NOMO-1 treated with dmso at 0.1 percent for 144 hours (cell line): ENCODE results near the gene RASAL3.

Experiments
- DNase-seq: peaks from one replicate; lab custom pipeline; 2025; ENCODE audit not compliant: unreplicated experiment; lab: John Stamatoyannopoulos, UW

The RASAL3 gene

GRCh38 chr19:15436012-15436825 lies 28.1 kb downstream of the RASAL3 start:
- DNase-seq: no peak

- DNase-seq: no peak
Measured at GRCh38 chr19:15433519-15434069, 30.8 kb downstream of the RASAL3 start.

GRCh38 chr19:15432629-15433518 lies 31.5 kb downstream of the RASAL3 start:
- DNase-seq: peak; percentile 92

- no peak for DNase-seq
Measured at GRCh38 chr19:15432018-15432494, 32.3 kb downstream of the RASAL3 start.

- no peak for DNase-seq
Measured at GRCh38 chr19:15431396-15432017, 32.8 kb downstream of the RASAL3 start.

- DNase-seq: no peak
Measured at GRCh38 chr19:15430526-15431120, 33.7 kb downstream of the RASAL3 start.

GRCh38 chr19:15429825-15430467 lies 34.4 kb downstream of the RASAL3 start:
- DNase-seq: no peak

- DNase-seq: no peak
Measured at GRCh38 chr19:15428956-15429824, 35.2 kb downstream of the RASAL3 start.

- no peak for DNase-seq
Measured at GRCh38 chr19:15427991-15428471, 36.3 kb downstream of the RASAL3 start.

- no peak for DNase-seq
Measured at GRCh38 chr19:15427350-15427700, 37.0 kb downstream of the RASAL3 start.

- DNase-seq: no peak
Measured at GRCh38 chr19:15426485-15427349, 37.6 kb downstream of the RASAL3 start.

GRCh38 chr19:15425321-15425950 lies 38.9 kb downstream of the RASAL3 start:
- DNase-seq: no peak

GRCh38 chr19:15424692-15425272 lies 39.6 kb downstream of the RASAL3 start:
- no peak for DNase-seq

GRCh38 chr19:15424121-15424520 lies 40.2 kb downstream of the RASAL3 start:
- no peak for DNase-seq

GRCh38 chr19:15423130-15423529 lies 41.2 kb downstream of the RASAL3 start:
- no peak for DNase-seq

GRCh38 chr19:15422296-15423075 lies 41.9 kb downstream of the RASAL3 start:
- DNase-seq: no peak
